Urinary bladder (tissue), 4 donors: ENCODE data around the gene LCP1. TPM values are rescaled to one million over a fixed set of nuclear protein-coding genes. Genes with fewer than 3 reads are reported as not detected.

ENCODE experiments used
- DNase-seq: peaks from one replicate; pipeline ENCODE4 v3.0.0-alpha.2; 2015; ENCODE audit errors: extremely low spot score
- H3K27ac ChIP-seq: one replicate; pipeline ENCODE4 v1.5.1; 2013; ENCODE audit warnings: low read depth, mild to moderate bottlenecking, moderate library complexity
- H3K36me3 ChIP-seq: one replicate; pipeline ENCODE4 v1.6.1; 2013; ENCODE audit warnings: mild to moderate bottlenecking, moderate library complexity; ENCODE audit not compliant: insufficient read depth
- H3K4me1 ChIP-seq: one replicate; pipeline ENCODE4 v1.6.1; 2013; ENCODE audit warnings: mild to moderate bottlenecking, moderate library complexity; ENCODE audit not compliant: insufficient read depth
- H3K4me3 ChIP-seq: one replicate; pipeline ENCODE4 v1.5.1; 2013; ENCODE audit warnings: low read depth, low read length
- WGBS: extraction: QIAGEN DNeasy Blood & Tissue Kit; methylation state at CpG from one replicate; pipeline ENCODE4 v1.1.7; 2013; 5-methylcytosine and 5-hydroxymethylcytosine counted together
- polyA plus RNA-seq: library from polyadenylated mRNA; stranded (reverse); fragments of 200-250 nt; gene quantifications from one replicate; pipeline ENCODE4 v1.2.3, GENCODE V29; 2013
- total RNA-seq: library from RNA; depleted of rRNA; stranded (reverse); fragments of >200 nt; gene quantifications from one replicate; pipeline ENCODE4 v1.2.3, GENCODE V29; 2014
- donor health status: healthy with polysubstance abuse.
- donor health status: healthy.

Gene LCP1
- total and polyA plus RNA-seq, 2 donors: 26.7 to 43.5 TPM

- 75% methylated on average over 4 of the region's 4 CpGs for WGBS
- no peak overlapping the region for H3K4me3 ChIP-seq
- no peak overlapping the region for H3K27ac ChIP-seq
- H3K4me1 ChIP-seq: no peaks in the 10 kb centered on the region
- no peak for DNase-seq
- H3K36me3 ChIP-seq: no peaks in the 10 kb centered on the region
Measured at GRCh38 chr13:46197299-46198048, 15.5 kb upstream of the LCP1 start.

DNA sequence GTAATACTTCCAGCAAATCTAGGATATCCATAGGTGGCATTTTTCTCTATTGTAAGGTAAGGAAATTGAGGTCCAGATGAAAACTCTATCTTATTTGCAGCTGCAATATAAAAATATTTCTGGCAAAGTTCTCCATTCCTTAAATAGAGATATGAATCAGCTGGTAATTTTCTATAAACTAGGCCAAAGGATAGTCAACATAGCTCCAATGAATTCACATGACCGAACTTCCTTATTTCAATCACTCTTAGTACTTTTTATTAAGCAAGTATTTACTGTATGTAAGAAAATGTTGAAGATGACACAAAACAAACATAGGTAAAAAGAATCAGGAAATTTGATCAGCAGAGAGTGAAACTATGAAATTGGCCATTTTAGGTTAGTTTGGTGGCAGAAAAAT is 13.0 kb upstream of the LCP1 start:
- Histone ChIP-seq H3K27ac (no peak overlapping the region), H3K4me1 (no peaks in the 10 kb centered on the region), H3K4me3 (no peak overlapping the region), H3K36me3 (no peaks in the 10 kb centered on the region)
- 76% methylated on average over 1 of the region's 1 CpG for WGBS
- no peak for DNase-seq

DNA sequence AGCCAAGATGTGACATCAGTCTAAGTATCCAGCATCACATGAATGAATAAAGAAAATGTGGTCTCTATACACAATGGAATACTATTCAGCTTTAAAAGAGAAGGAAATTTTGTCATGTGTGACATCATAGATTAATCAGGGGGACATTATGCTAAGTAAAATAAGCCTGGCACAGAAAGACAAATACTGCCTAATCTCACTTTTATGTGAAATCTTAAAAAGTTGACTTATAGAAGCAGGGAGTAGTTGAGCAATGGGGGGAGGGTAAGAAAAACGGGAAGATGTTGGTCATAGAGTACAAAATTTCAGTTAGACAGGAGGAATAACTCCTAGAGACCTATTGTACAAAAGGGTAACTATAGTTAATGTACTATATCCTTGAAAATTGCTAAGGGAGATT is 10.4 kb upstream of the LCP1 start:
- H3K4me3 ChIP-seq: no peak overlapping the region
- DNase-seq: no peak
- WGBS: 40% methylated on average over 1 of the region's 1 CpG
- no peaks in the 10 kb centered on the region for H3K4me1 ChIP-seq
- no peaks in the 10 kb centered on the region for H3K36me3 ChIP-seq
- H3K27ac ChIP-seq: no peak overlapping the region

GRCh38 chr13:46185634-46186033 is 3.7 kb upstream of the LCP1 start:
- 87% methylated on average over 4 of the region's 4 CpGs for WGBS
- Histone ChIP-seq H3K4me3 (no peak overlapping the region), H3K27ac (no peak overlapping the region), H3K4me1 (no peaks in the 10 kb centered on the region), H3K36me3 (no peaks in the 10 kb centered on the region)
- DNase-seq: no peak

DNA sequence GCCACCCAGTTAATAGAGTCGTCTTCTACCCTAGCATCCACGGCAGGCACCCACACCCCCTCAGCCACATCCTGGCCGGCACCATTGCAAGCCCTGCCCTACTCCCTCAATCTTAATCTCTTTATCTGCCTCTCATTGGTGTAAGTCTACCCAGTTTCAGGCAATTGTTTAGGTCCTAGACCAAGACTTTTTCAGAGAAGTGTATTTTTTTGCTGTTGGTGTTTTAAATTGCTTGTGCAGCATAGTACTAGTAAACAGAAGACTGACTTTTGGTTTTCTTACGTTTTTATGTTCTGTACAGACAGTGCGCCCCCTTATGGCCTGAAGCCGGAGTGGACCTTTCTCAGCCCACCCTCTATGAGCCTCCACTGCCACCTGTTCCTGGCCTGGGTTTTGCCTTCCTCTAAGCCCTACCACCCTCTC is 2.3 kb upstream of the LCP1 start:
- DNase-seq: no peak
- WGBS: 35% methylated on average over 6 of the region's 6 CpGs
- Histone ChIP-seq H3K4me1 (no peaks in the 10 kb centered on the region), H3K36me3 (no peaks in the 10 kb centered on the region), H3K27ac (no peak overlapping the region), H3K4me3 (no peak overlapping the region)

- no peak overlapping the region for H3K27ac ChIP-seq
- no peaks in the 10 kb centered on the region for H3K4me1 ChIP-seq
- H3K36me3 ChIP-seq: no peaks in the 10 kb centered on the region
- no peak for DNase-seq
- H3K4me3 ChIP-seq: no peak overlapping the region
- 80% methylated on average over 15 of the region's 15 CpGs for WGBS
Measured at GRCh38 chr13:46183018-46183946, 1.3 kb upstream of the LCP1 start.

DNA sequence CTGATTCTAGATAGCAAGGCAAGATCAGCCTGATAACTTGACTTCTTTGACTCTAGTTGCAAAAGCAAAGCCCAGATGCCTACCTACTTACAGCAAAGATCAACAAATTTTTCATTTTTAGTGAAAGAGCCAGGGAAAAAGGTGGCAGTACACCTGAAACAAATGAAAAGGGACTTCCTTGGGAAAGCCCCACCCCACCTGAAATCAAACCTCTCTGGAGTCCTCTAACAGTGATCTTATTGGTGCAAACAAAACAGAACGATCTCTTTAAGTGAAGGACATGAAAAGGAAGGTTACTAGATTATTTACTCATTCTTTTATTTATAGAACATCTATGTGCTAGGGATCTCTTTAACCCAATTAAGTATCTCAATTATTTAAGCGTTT is 507 bp upstream of the LCP1 start:
- Histone ChIP-seq H3K4me1 (no peaks in the 10 kb centered on the region), H3K36me3 (no peaks in the 10 kb centered on the region), H3K27ac (no peak overlapping the region), H3K4me3 (no peak overlapping the region)
- 57% methylated on average over 2 of the region's 2 CpGs for WGBS
- DNase-seq: no peak

GRCh38 chr13:46181377-46181839 is 569 bp downstream of the LCP1 start:
- WGBS: 80% methylated on average over 5 of the region's 5 CpGs
- no peak for DNase-seq
- Histone ChIP-seq H3K4me3 (peak overlapping the region; percentile 14), H3K36me3 (no peaks in the 10 kb centered on the region), H3K27ac (no peak overlapping the region), H3K4me1 (no peaks in the 10 kb centered on the region)

- DNase-seq: no peak
- peak overlapping the region; percentile 59 for H3K27ac ChIP-seq
- H3K4me3 ChIP-seq: peak overlapping the region; percentile 25
- H3K36me3 ChIP-seq: no peaks in the 10 kb centered on the region
- H3K4me1 ChIP-seq: no peaks in the 10 kb centered on the region
- 51% methylated on average over 5 of the region's 5 CpGs for WGBS
Measured at GRCh38 chr13:46179969-46180763, 1.8 kb downstream of the LCP1 start.

DNA sequence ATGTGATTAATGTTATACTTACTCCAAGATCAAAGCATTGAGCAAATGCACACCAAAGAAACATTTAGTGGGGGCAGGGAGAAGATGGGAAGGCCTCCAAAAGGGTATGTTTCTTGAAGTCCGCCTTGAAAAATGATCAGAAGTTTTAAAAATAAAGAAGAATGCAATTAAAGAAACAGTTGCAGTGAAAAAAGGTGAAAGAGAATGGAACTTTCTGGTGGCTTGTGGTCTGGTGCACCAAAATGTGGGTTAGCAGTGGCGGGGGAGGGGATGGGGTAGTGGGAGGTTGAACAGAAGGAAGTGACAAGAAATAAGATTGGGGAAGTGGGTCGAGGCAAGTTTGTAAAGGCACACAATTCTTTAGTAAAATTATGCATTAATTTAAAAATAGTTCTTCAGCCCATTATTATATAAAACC is 2.5 kb downstream of the LCP1 start:
- H3K27ac ChIP-seq: no peak overlapping the region
- DNase-seq: no peak
- H3K4me3 ChIP-seq: no peak overlapping the region

GRCh38 chr13:46178821-46179220 is 3.2 kb downstream of the LCP1 start:
- Histone ChIP-seq H3K4me3 (no peak overlapping the region), H3K36me3 (no peaks in the 10 kb centered on the region), H3K4me1 (no peaks in the 10 kb centered on the region), H3K27ac (no peak overlapping the region)
- no peak for DNase-seq

More for the DNA sequence above, 2.5 kb downstream of the LCP1 start:
- Histone ChIP-seq H3K4me1 (no peaks in the 10 kb centered on the region), H3K36me3 (no peaks in the 10 kb centered on the region)
- WGBS: 63% methylated on average over 3 of the region's 3 CpGs

DNA sequence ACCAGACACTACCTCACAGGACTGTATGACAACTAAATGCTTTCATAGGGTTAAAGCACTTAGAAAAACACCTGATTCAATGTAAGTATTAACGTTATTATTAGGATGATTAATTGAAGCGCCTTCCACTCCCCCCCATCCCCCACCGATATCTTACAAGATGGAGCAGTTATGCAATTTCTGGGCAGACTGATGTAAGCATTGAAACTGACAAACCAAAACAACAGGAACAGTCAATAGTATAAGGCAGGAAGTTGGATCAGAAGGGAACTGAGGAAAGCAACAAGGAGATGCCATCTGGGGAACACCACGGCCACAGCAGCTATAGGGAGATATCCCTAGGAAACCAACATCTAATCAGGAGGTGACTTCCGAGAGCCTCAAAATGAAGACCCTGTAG is 3.8 kb downstream of the LCP1 start:
- no peak overlapping the region for H3K4me3 ChIP-seq

GRCh38 chr13:46176756-46177155 is 5.2 kb downstream of the LCP1 start:
- WGBS: 53% methylated on average over 3 of the region's 3 CpGs
- H3K4me1 ChIP-seq: no peaks in the 10 kb centered on the region
- H3K27ac ChIP-seq: no peak overlapping the region
- H3K36me3 ChIP-seq: no peaks in the 10 kb centered on the region
- no peak overlapping the region for H3K4me3 ChIP-seq
- no peak for DNase-seq

More for the DNA sequence above, 3.8 kb downstream of the LCP1 start:
- H3K27ac ChIP-seq: no peak overlapping the region
- DNase-seq: no peak
- H3K36me3 ChIP-seq: no peaks in the 10 kb centered on the region
- WGBS: 81% methylated on average over 5 of the region's 5 CpGs
- no peaks in the 10 kb centered on the region for H3K4me1 ChIP-seq
